ENCODE data around the gene PRR20A. TPM values are rescaled to one million over a fixed set of nuclear protein-coding genes. Genes with fewer than 3 reads are reported as not detected.
"Not testable (repeated sequence)": the region's sequence is repeated elsewhere in the genome, so short reads cannot be mapped to it uniquely, and the experiment has no call there.

The PRR20A gene
- total and polyA plus RNA-seq, 3 donors from 2014 or later = 0.16 TPM; not detected in 2

- 90 to 92% methylated on average over 4 of the region's 4 CpGs for WGBS, 2 donors
- Histone ChIP-seq H3K36me3 (ENCODE audit: low read depth, missing control alignments) (no peaks in the 10 kb centered on the region), H3K4me1 (no peaks in the 10 kb centered on the region), H3K4me3 (no peak overlapping the region), H3K27me3 (no peaks in the 10 kb centered on the region), H3K9me3 (no peaks in the 10 kb centered on the region), H3K27ac (no peak overlapping the region)
- no peak for DNase-seq
- no peak for TF ChIP-seq CTCF (IDR thresholded peaks at IDR 0.05)
- intact Hi-C loops (cut with DNase I; ENCODE audit: low total_unique reads) = no loop called here
These were observed 3.1 kb upstream of the PRR20A start for GRCh38 chr13:57137585-57137984.

GRCh38 chr13:57138988-57139387 is 1.7 kb upstream of the PRR20A start:
- Histone ChIP-seq H3K4me3 (no peak overlapping the region), H3K4me1 (no peaks in the 10 kb centered on the region), H3K36me3 (ENCODE audit: low read depth, missing control alignments) (no peaks in the 10 kb centered on the region), H3K27ac (no peak overlapping the region), H3K9me3 (no peaks in the 10 kb centered on the region), H3K27me3 (no peaks in the 10 kb centered on the region)
- TF ChIP-seq CTCF (IDR thresholded peaks at IDR 0.05) (no peak), POLR2A (IDR thresholded peaks at IDR 0.05) (no peak)
- 64 to 77% methylated on average over 5 of the region's 5 CpGs for WGBS, 2 donors
- no peak for DNase-seq
- intact Hi-C loops (cut with DNase I; ENCODE audit: low total_unique reads) = no loop called here

GRCh38 chr13:57139781-57140180 is 937 bp upstream of the PRR20A start:
- intact Hi-C loops (cut with DNase I; ENCODE audit: low total_unique reads); DNase-seq; H3K9me3 ChIP-seq; H3K4me1 ChIP-seq; H3K36me3 ChIP-seq (ENCODE audit: low read depth, missing control alignments); H3K27ac ChIP-seq; H3K4me3 ChIP-seq; H3K27me3 ChIP-seq: not testable (repeated sequence)
- 100% methylated on average over 4 of the region's 18 CpGs; no CpG with 5 or more reads in 1 of the 2 donors for WGBS, 2 donors

- intact Hi-C loops (cut with DNase I; ENCODE audit: low total_unique reads); DNase-seq; H3K9me3 ChIP-seq; H3K4me1 ChIP-seq; H3K4me3 ChIP-seq; H3K36me3 ChIP-seq (ENCODE audit: low read depth, missing control alignments); H3K27ac ChIP-seq; H3K27me3 ChIP-seq: not testable (repeated sequence)
- WGBS, 2 donors = no CpG with 5 or more reads among the region's 22 CpGs
These were observed 6.5 kb downstream of the PRR20A start, which contains the start of gene PRR20B for GRCh38 chr13:57147188-57147587. Gene PRR20B, plus strand, starts transcription at chr13:57147488. Its CDS starts 387 bp downstream, at chr13:57147875.

GRCh38 chr13:57148106-57148505 is 7.4 kb downstream of the PRR20A start:
- WGBS, 2 donors = 61 to 73% methylated on average over 9 of the region's 14 CpGs
- H3K36me3 ChIP-seq (ENCODE audit: low read depth, missing control alignments); H3K27me3 ChIP-seq; H3K27ac ChIP-seq; H3K4me1 ChIP-seq; DNase-seq; H3K9me3 ChIP-seq; intact Hi-C loops (cut with DNase I; ENCODE audit: low total_unique reads); H3K4me3 ChIP-seq: not testable (repeated sequence)

- H3K27me3 ChIP-seq; H3K27ac ChIP-seq; intact Hi-C loops (cut with DNase I; ENCODE audit: low total_unique reads); H3K36me3 ChIP-seq (ENCODE audit: low read depth, missing control alignments); DNase-seq; H3K4me3 ChIP-seq; H3K4me1 ChIP-seq; H3K9me3 ChIP-seq: not testable (repeated sequence)
- no CpG with 5 or more reads among the region's 22 CpGs for WGBS, 2 donors
These were observed 13.0 kb downstream of the PRR20A start, which contains the start of gene PRR20C for GRCh38 chr13:57153761-57154160. Gene PRR20C, plus strand, starts transcription at chr13:57154061. Its CDS starts 387 bp downstream, at chr13:57154448.

GRCh38 chr13:57160332-57160731 is 19.6 kb downstream of the PRR20A start, which contains the start of gene PRR20D:
Gene PRR20D, plus strand, starts transcription at chr13:57160632. Its CDS starts 387 bp downstream, at chr13:57161019.
- H3K27ac ChIP-seq; H3K4me3 ChIP-seq; intact Hi-C loops (cut with DNase I; ENCODE audit: low total_unique reads); H3K27me3 ChIP-seq; H3K36me3 ChIP-seq (ENCODE audit: low read depth, missing control alignments); H3K4me1 ChIP-seq; DNase-seq; H3K9me3 ChIP-seq: not testable (repeated sequence)
- WGBS, 2 donors = no CpG with 5 or more reads among the region's 22 CpGs

- no CpG with 5 or more reads among the region's 22 CpGs for WGBS, 2 donors
- H3K36me3 ChIP-seq (ENCODE audit: low read depth, missing control alignments); intact Hi-C loops (cut with DNase I; ENCODE audit: low total_unique reads): not testable (repeated sequence)
These were observed 26.2 kb downstream of the PRR20A start, which contains the start of gene PRR20E for GRCh38 chr13:57166897-57167296. Gene PRR20E, plus strand, starts transcription at chr13:57167197. Its CDS starts 387 bp downstream, at chr13:57167584.

More at GRCh38 chr13:57166897-57167296, 26.2 kb downstream of the PRR20A start, which contains the start of gene PRR20E:
- not testable (repeated sequence) for H3K27me3 ChIP-seq, H3K27ac ChIP-seq, DNase-seq, H3K4me1 ChIP-seq, H3K4me3 ChIP-seq, H3K9me3 ChIP-seq

Data from testis (tissue), 3 donors.